Endothelial cell of hepatic sinusoid (primary cell): ENCODE results near the gene OGG1.

Experiments used
- in situ Hi-C: cut with HindIII; loops from 2 replicates; pipeline ENCODE4 v1.10.0; 2017; ENCODE audit warnings: low sequenced_read_pairs

The OGG1 gene

GRCh38 chr3:9727041-9727595, 22.6 kb upstream of the OGG1 start:
- in situ Hi-C loops: no loop called here

- in situ Hi-C loops: no loop called here
Measured at GRCh38 chr3:9727743-9728142, 22.0 kb upstream of the OGG1 start.

GRCh38 chr3:9729419-9729818, 20.3 kb upstream of the OGG1 start:
- in situ Hi-C loops: no loop called here

GRCh38 chr3:9730657-9731205, 19.0 kb upstream of the OGG1 start:
- in situ Hi-C loops: no loop called here

- in situ Hi-C loops: no loop called here
Measured at GRCh38 chr3:9731206-9732079, 18.3 kb upstream of the OGG1 start, which contains the start of gene BRPF1. Gene BRPF1, plus strand, starts transcription at chr3:9731735. Its CDS starts 2,406 bp downstream, at chr3:9734141.

GRCh38 chr3:9732080-9732739, 17.5 kb upstream of the OGG1 start:
- in situ Hi-C loops: no loop called here

- in situ Hi-C loops: no loop called here
Measured at GRCh38 chr3:9732740-9733115, 17.0 kb upstream of the OGG1 start.

GRCh38 chr3:9736831-9737230, 12.9 kb upstream of the OGG1 start:
- in situ Hi-C loops: loop anchor here (5.0 kb wide), 2 partner anchors 45 to 70 kb away; no protein-coding TSS in a partner anchor

GRCh38 chr3:9739181-9739580, 10.6 kb upstream of the OGG1 start:
- in situ Hi-C loops: loop anchor here (5.0 kb wide), 2 partner anchors 47 to 68 kb away; no protein-coding TSS in a partner anchor

- in situ Hi-C loops: no loop called here
Measured at GRCh38 chr3:9742560-9742959, 7.2 kb upstream of the OGG1 start.

- in situ Hi-C loops: no loop called here
Measured at GRCh38 chr3:9743548-9743947, 6.2 kb upstream of the OGG1 start.

- in situ Hi-C loops: no loop called here
Measured at GRCh38 chr3:9744162-9744561, 5.6 kb upstream of the OGG1 start.

GRCh38 chr3:9745521-9745920, 4.2 kb upstream of the OGG1 start:
- in situ Hi-C loops: no loop called here

GRCh38 chr3:9746330-9746729, 3.4 kb upstream of the OGG1 start:
- in situ Hi-C loops: no loop called here

GRCh38 chr3:9747267-9747666, 2.5 kb upstream of the OGG1 start:
- in situ Hi-C loops: no loop called here

GRCh38 chr3:9748031-9748430, 1.7 kb upstream of the OGG1 start:
- in situ Hi-C loops: no loop called here

- in situ Hi-C loops: no loop called here
Measured at GRCh38 chr3:9749296-9749644, 482 bp upstream of the OGG1 start.

- in situ Hi-C loops: no loop called here
Measured at GRCh38 chr3:9750556-9751411, 1.0 kb downstream of the OGG1 start.

- in situ Hi-C loops: no loop called here
Measured at GRCh38 chr3:9754678-9755077, 4.9 kb downstream of the OGG1 start.

- in situ Hi-C loops: no loop called here
Measured at GRCh38 chr3:9757427-9757826, 7.7 kb downstream of the OGG1 start.
